ENCODE results near the gene VWA1.

- TF ChIP-seq CTCF (conservative IDR thresholded peaks at IDR 0.05; ENCODE audit: low read length), result no peak
- no peak for TF ChIP-seq EZH2phosphoT487 (IDR thresholded peaks at IDR 0.05; ENCODE audit: borderline replicate concordance, low read depth, low read length)
These were observed 1.7 kb upstream of the VWA1 start for GRCh38 chr1:1433804-1434130.

All from OCI-LY7 (cell line).